Amygdala (tissue), 56 donors: ENCODE data around the gene ZCRB1.
A peak's percentile ranks its signal among the peaks of the same experiment; 100 is the strongest.
"Not testable (repeated sequence)": the region's sequence is repeated elsewhere in the genome, so short reads cannot be mapped to it uniquely, and the experiment has no call there.

Source experiments
- DNase-seq, 56 donors: peaks; one replicate each; lab custom pipeline; 2025; lab: John Stamatoyannopoulos, UW

The ZCRB1 gene

GRCh38 chr12:42325653-42326474, at the start of gene ZCRB1, which contains the start of gene PPHLN1:
TSS of gene ZCRB1 (minus strand) at chr12:42326094. CDS start at chr12:42324102, 1,992 bp downstream.
TSS of gene PPHLN1 (plus strand) at chr12:42326167. CDS start at chr12:42335903, 9,736 bp downstream.
- DNase-seq = peak in 54 of 56 donors; percentile 18 to 86 (median 66)

DNA sequence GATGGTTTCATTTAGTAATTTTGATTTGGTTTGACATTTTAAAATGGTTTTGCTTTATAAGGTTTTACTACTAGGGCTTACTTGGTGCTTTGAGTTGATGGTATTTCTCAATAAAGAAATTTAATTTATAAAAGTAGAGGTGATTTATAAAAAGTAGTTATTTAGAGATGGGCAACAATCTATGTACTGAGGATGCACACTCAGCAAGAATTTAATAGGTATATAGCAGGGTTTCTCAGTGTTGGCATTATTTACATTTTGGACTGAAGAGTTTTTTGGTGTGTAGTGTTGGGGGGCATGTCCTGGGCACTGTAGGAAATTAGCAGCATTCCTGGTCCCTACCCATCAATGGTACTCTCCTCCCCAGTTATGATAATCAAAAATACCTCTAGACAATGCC, 47.8 kb upstream of the ZCRB1 start:
- no peak for DNase-seq

- peak in 3 of 56 donors; percentile 0 to 21 (median 15) for DNase-seq
Measured at GRCh38 chr12:42372154-42372791, 46.4 kb upstream of the ZCRB1 start.

GRCh38 chr12:42370013-42370412, 44.1 kb upstream of the ZCRB1 start:
- DNase-seq = no peak

GRCh38 chr12:42365486-42365885, 39.6 kb upstream of the ZCRB1 start:
- no peak for DNase-seq

- DNase-seq = no peak
Measured at GRCh38 chr12:42364692-42365091, 38.8 kb upstream of the ZCRB1 start.

DNA sequence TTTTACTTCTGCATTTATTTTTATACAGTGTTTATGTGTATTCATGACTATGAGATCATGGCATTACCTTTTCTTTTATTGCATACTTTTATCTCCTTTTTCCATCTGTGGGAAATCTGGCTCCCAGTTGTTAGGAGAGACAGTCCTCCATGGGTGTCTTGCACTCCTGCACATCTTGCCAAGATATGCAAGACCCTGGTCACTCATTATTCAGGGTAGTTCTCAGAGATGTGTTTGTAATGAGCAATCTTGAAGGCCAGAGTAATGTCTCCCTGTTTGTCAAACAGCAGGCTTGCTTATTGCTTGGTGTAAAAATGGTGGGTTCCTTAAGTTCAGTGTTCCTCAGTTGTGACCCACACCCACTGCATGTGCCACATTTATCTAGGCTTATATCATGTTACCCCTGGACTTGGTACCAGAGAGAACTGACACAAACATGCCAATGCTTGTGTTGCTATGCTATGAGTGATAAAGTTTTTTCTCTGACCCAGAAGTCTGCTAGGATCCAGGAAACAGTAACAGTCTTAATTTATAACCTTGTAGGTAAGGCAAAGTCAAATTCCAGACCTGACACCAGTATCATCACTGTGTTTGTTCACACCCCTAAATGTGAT, 36.9 kb upstream of the ZCRB1 start:
- no peak for DNase-seq

GRCh38 chr12:42361909-42362646, 36.2 kb upstream of the ZCRB1 start:
- no peak for DNase-seq

GRCh38 chr12:42360747-42361403, 35.0 kb upstream of the ZCRB1 start:
- no peak for DNase-seq

GRCh38 chr12:42356344-42356743, 30.4 kb upstream of the ZCRB1 start:
- no peak for DNase-seq

DNA sequence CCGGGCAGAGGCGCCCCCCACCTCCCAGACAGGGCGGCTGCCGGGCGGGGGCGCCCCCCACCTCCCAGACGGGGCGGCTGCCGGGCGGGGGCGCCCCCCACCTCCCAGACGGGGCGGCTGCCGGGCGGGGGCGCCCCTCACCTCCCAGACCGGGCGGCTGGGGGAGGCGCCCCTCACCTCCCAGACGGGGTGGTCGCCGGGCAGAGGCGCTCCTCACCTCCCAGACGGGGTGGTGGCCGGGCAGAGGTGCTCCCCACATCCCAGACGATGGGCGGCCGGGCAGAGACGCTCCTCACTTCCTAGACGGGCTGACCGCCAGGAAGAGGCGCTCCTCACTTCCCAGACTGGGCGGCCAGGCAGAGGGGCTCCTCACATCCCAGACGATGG, 24.1 kb upstream of the ZCRB1 start:
- not testable (repeated sequence) for DNase-seq

GRCh38 chr12:42349119-42350020, 23.5 kb upstream of the ZCRB1 start:
- not testable (repeated sequence) for DNase-seq

GRCh38 chr12:42346403-42347002, 20.6 kb upstream of the ZCRB1 start:
- DNase-seq = no peak

- DNase-seq = no peak
Measured at GRCh38 chr12:42343721-42344120, 17.8 kb upstream of the ZCRB1 start.

GRCh38 chr12:42342028-42342427, 16.1 kb upstream of the ZCRB1 start:
- no peak for DNase-seq

DNA sequence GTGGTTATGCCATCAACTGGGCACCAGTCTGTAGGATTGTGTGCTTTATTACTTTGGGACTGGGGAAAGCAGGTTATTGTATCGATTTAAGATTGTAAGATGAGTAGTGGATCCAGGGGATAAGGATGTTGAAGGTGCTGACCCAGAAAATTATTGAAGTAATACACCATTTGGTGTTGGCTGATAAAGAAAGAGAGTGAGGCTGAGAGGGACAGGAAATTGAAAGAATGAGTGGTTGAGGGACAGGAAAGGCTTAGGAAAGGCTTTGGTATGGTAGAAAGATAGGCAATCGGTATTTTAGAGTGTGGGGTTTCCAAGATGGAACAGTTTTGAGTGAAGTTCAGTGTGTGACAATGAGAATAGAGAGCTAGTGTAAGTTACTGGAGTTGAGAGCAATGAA, 12.4 kb upstream of the ZCRB1 start:
- no peak for DNase-seq

- no peak for DNase-seq
Measured at GRCh38 chr12:42336286-42336685, 10.4 kb upstream of the ZCRB1 start.
